ENCODE results near the gene OR7E24. TPM values are rescaled to one million over a fixed set of nuclear protein-coding genes. Genes with fewer than 3 reads are reported as not detected.

Gene OR7E24
- total RNA-seq (2022; extraction: Qiagen RNA extraction; ENCODE audit: low read depth) = not detected in 5 replicates

GRCh38 chr19:9250630-9251029 is at the start of gene OR7E24:
Gene OR7E24, plus strand, starts transcription at chr19:9250930. Its CDS starts 114 bp downstream, at chr19:9251044.

GRCh38 chr19:9219489-9219888 is 31.2 kb upstream of the OR7E24 start, which contains the start of gene OR7D4:
Gene OR7D4, minus strand, starts transcription at chr19:9219589. Its CDS starts 4,752 bp downstream, at chr19:9214837.

Other genes starting within 250 kb of the OR7E24 start
- under 0.01 to 0.09 TPM (median 0.06 TPM) in 4 of 5 replicates, not detected in the other for gene MUC16, start 240.5 kb upstream of the OR7E24 start, total RNA-seq (2022; extraction: Qiagen RNA extraction; ENCODE audit: low read depth)
- gene OR1M1, start 163.9 kb upstream of the OR7E24 start, total RNA-seq (2022; extraction: Qiagen RNA extraction; ENCODE audit: low read depth) = not detected in 5 replicates
- not detected in 5 replicates for gene OR7G2, start 143.5 kb upstream of the OR7E24 start, total RNA-seq (2022; extraction: Qiagen RNA extraction; ENCODE audit: low read depth)
- gene OR7G1, start 135.2 kb upstream of the OR7E24 start, total RNA-seq (2022; extraction: Qiagen RNA extraction; ENCODE audit: low read depth) = not detected in 5 replicates
- not detected in 5 replicates for gene OR7G3, start 124.0 kb upstream of the OR7E24 start, total RNA-seq (2022; extraction: Qiagen RNA extraction; ENCODE audit: low read depth)
- 16.4 to 20.9 TPM (median 18.9 TPM) in 5 replicates for gene ZNF317, start 110.5 kb upstream of the OR7E24 start, total RNA-seq (2022; extraction: Qiagen RNA extraction; ENCODE audit: low read depth)
- not detected in 5 replicates for gene OR7D2, start 72.0 kb upstream of the OR7E24 start, total RNA-seq (2022; extraction: Qiagen RNA extraction; ENCODE audit: low read depth)
- not detected in 5 replicates for gene OR7D4, start 31.3 kb upstream of the OR7E24 start, total RNA-seq (2022; extraction: Qiagen RNA extraction; ENCODE audit: low read depth)
- gene ZNF699, start 58.9 kb downstream of the OR7E24 start, total RNA-seq (2022; extraction: Qiagen RNA extraction; ENCODE audit: low read depth) = 1.1 to 2.0 TPM (median 1.4 TPM) in 5 replicates
- gene ZNF559, start 73.2 kb downstream of the OR7E24 start, total RNA-seq (2022; extraction: Qiagen RNA extraction; ENCODE audit: low read depth) = 4.8 to 7.3 TPM (median 5.8 TPM) in 5 replicates
- 0.30 to 0.74 TPM (median 0.62 TPM) in 5 replicates for gene ZNF177, start 112.1 kb downstream of the OR7E24 start, total RNA-seq (2022; extraction: Qiagen RNA extraction; ENCODE audit: low read depth)
- 3.6 to 4.3 TPM (median 4.0 TPM) in 5 replicates for gene ZNF266, start 184.6 kb downstream of the OR7E24 start, total RNA-seq (2022; extraction: Qiagen RNA extraction; ENCODE audit: low read depth)
- not detected in 5 replicates for gene ZNF560, start 247.7 kb downstream of the OR7E24 start, total RNA-seq (2022; extraction: Qiagen RNA extraction; ENCODE audit: low read depth)

All from A549 treated with ZK216348 at 1 μM for 4 hours (cell line).